Thoracic aorta (tissue), 2 donors: Measurements from ENCODE around the gene INPP1. TPM values are rescaled to one million over a fixed set of nuclear protein-coding genes. Genes with fewer than 3 reads are reported as not detected.

Experiments used
- ATAC-seq: fragments of 150-250 bp; one replicate; pipeline ENCODE4 v1.8.0; 2017; ENCODE audit warnings: low read depth; ENCODE audit not compliant: insufficient number of reproducible peaks, low FRiP score
- DNase-seq: peaks from one replicate; pipeline ENCODE4 v3.0.0-alpha.2; 2020; ENCODE audit warnings: low spot score
- H3K27ac ChIP-seq, 2 donors: fragments of 200-600 bp; sonication (generic); 1 replicate in 1 of 2; 2 replicates in 1 of 2; pipeline ENCODE4 v1.5.1; 2016; ENCODE audit warnings: mild to moderate bottlenecking in 2 of 2, moderate library complexity in 2 of 2
- H3K27me3 ChIP-seq: fragments of 200-600 bp; sonication (generic); replicated peaks from 2 replicates; pipeline ENCODE4 v1.6.0; 2016; ENCODE audit warnings: mild to moderate bottlenecking; ENCODE audit not compliant: insufficient read depth
- H3K36me3 ChIP-seq: fragments of 200-600 bp; sonication (generic); one replicate; pipeline ENCODE4 v1.5.1; 2016
- H3K4me1 ChIP-seq, 2 donors: fragments of 200-600 bp; sonication (generic); 1 replicate in 1 of 2; 2 replicates in 1 of 2; pipeline versions ENCODE4 v1.5.1 to v1.6.0; 2016; ENCODE audit warnings: low read depth in 2 of 2, mild to moderate bottlenecking in 1 of 2; ENCODE audit not compliant: control insufficient read depth in 1 of 2
- H3K4me3 ChIP-seq: fragments of 200-600 bp; sonication (generic); 2 replicates; pipeline ENCODE4 v1.5.1; 2016; ENCODE audit warnings: mild to moderate bottlenecking
- H3K9me3 ChIP-seq: fragments of 200-600 bp; sonication (generic); 2 replicates; pipeline ENCODE4 v1.5.1; 2016
- total RNA-seq, 2 donors: library from RNA; depleted of rRNA; stranded (reverse); fragments of >200 nt; gene quantifications; one replicate each; pipeline versions ENCODE4 v1.1.0 to v1.2.3, GENCODE V29; 2016
- TF ChIP-seq, protein P1 (sequence below): fragments of 200-600 bp; sonication (generic); IDR thresholded peaks from one replicate; pipeline ENCODE4 v1.5.1; 2019; ENCODE audit warnings: antibody characterized with exemption

The INPP1 gene
- total RNA-seq, 2 donors from 2014 or later, result 13.0 to 36.6 TPM

- H3K4me3 ChIP-seq, result no peak overlapping the region
- no peak for DNase-seq
- no peaks in the 10 kb centered on the region for H3K36me3 ChIP-seq
- TF ChIP-seq, protein P1, sequence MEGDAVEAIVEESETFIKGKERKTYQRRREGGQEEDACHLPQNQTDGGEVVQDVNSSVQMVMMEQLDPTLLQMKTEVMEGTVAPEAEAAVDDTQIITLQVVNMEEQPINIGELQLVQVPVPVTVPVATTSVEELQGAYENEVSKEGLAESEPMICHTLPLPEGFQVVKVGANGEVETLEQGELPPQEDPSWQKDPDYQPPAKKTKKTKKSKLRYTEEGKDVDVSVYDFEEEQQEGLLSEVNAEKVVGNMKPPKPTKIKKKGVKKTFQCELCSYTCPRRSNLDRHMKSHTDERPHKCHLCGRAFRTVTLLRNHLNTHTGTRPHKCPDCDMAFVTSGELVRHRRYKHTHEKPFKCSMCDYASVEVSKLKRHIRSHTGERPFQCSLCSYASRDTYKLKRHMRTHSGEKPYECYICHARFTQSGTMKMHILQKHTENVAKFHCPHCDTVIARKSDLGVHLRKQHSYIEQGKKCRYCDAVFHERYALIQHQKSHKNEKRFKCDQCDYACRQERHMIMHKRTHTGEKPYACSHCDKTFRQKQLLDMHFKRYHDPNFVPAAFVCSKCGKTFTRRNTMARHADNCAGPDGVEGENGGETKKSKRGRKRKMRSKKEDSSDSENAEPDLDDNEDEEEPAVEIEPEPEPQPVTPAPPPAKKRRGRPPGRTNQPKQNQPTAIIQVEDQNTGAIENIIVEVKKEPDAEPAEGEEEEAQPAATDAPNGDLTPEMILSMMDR, result no peak
- H3K27ac ChIP-seq, result no peak overlapping the region
- H3K9me3 ChIP-seq, result no peaks in the 10 kb centered on the region
- H3K27me3 ChIP-seq, result no peaks in the 10 kb centered on the region
- peaks cover 0 to 8% of the 10 kb centered on the region in 2 donors for H3K4me1 ChIP-seq
- no peak for ATAC-seq
Measured at GRCh38 chr2:190404487-190404886, 61.1 kb downstream of the INPP1 start.

GRCh38 chr2:190405070-190405469 lies 61.7 kb downstream of the INPP1 start:
- H3K4me1 ChIP-seq, result peaks cover 0 to 14% of the 10 kb centered on the region in 2 donors
- H3K27ac ChIP-seq, result no peak overlapping the region
- no peak for ATAC-seq

GRCh38 chr2:190405995-190406394 lies 62.6 kb downstream of the INPP1 start:
- TF ChIP-seq, protein P1, result no peak
- peaks cover 0 to 16% of the 10 kb centered on the region in 2 donors for H3K4me1 ChIP-seq
- H3K36me3 ChIP-seq, result no peaks in the 10 kb centered on the region
- H3K27ac ChIP-seq, result no peak overlapping the region
- H3K27me3 ChIP-seq, result no peaks in the 10 kb centered on the region
- H3K4me3 ChIP-seq, result no peak overlapping the region
- no peak for DNase-seq
- no peak for ATAC-seq
- H3K9me3 ChIP-seq, result no peaks in the 10 kb centered on the region

More at GRCh38 chr2:190405070-190405469, 61.7 kb downstream of the INPP1 start:
- TF ChIP-seq, protein P1, result no peak
- no peak overlapping the region for H3K4me3 ChIP-seq
- no peaks in the 10 kb centered on the region for H3K36me3 ChIP-seq
- H3K9me3 ChIP-seq, result no peaks in the 10 kb centered on the region
- no peaks in the 10 kb centered on the region for H3K27me3 ChIP-seq
- no peak for DNase-seq

DNA sequence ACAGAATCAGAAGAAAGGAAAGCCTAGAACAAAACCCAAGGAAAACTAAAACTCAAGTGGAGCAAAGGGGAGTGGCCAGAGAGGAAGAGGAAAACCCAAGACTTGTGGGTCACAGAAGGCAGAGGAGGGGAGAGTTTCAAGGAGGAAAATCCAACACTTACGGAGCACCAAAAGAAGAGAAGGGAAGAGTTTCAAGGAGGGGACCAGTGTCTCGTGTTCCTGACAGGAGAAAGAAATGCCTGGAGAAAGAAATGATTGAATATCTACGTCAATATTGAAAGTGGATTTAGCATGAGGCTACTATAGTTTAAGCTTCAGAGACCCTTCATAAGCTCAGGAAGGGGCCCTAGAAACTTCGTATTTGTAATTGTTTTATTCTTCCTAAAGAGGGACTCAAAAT lies 63.4 kb downstream of the INPP1 start:
- Histone ChIP-seq H3K27ac (no peak overlapping the region), H3K36me3 (no peaks in the 10 kb centered on the region), H3K9me3 (no peaks in the 10 kb centered on the region), H3K4me1 (peaks cover 0 to 16% of the 10 kb centered on the region in 2 donors), H3K4me3 (no peak overlapping the region), H3K27me3 (no peaks in the 10 kb centered on the region)
- DNase-seq (no peak), ATAC-seq (no peak)
- TF ChIP-seq, protein P1, result no peak

DNA sequence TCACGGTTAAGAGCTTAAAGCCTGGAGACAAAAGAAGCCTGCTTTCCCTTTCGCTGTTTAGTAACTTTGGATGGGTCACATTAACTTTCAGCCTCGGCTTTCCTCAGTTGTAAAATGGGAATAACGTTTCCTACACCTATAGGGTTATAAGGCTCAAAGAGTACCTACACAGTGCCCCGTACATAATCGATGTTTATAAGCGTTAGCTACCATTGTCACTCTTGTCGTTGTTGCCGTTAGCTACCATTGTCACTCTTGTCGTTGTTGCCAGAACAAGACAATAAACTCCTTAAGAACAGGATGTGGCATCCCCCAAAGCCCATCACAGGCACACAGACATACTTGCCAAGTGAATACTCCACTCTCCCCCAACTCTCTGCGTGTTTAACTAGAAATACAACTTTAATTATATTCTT lies 63.9 kb downstream of the INPP1 start:
- no peaks in the 10 kb centered on the region for H3K27me3 ChIP-seq
- no peak for ATAC-seq
- peak overlapping the region; percentile 76 for H3K4me3 ChIP-seq
- DNase-seq, result no peak
- no peak overlapping the region for H3K27ac ChIP-seq
- TF ChIP-seq, protein P1, result no peak
- H3K36me3 ChIP-seq, result no peaks in the 10 kb centered on the region
- peaks cover 0 to 16% of the 10 kb centered on the region in 2 donors for H3K4me1 ChIP-seq
- H3K9me3 ChIP-seq, result no peaks in the 10 kb centered on the region
